KMS-11 (cell line): Measurements from ENCODE around the gene GCDH.

Source experiments
- H2AFZ ChIP-seq: fragments of 200-600 bp; sonication (generic); 2 replicates; pipeline ENCODE4 v1.6.1; 2016; ENCODE audit warnings: antibody characterized with exemption, mixed run types, low read depth
- H3K27ac ChIP-seq: fragments of 200-600 bp; sonication (generic); 2 replicates; pipeline ENCODE4 v1.6.1; 2016; ENCODE audit warnings: mild to moderate bottlenecking, mixed run types
- H3K27me3 ChIP-seq: fragments of 200-600 bp; sonication (generic); 2 replicates; pipeline ENCODE4 v1.6.1; 2017; ENCODE audit warnings: mild to moderate bottlenecking, low read depth, mixed run types, moderate library complexity; ENCODE audit not compliant: insufficient read depth
- H3K36me3 ChIP-seq: fragments of 200-600 bp; sonication (generic); 2 replicates; pipeline ENCODE4 v1.6.1; 2017; ENCODE audit warnings: mild to moderate bottlenecking, mixed run types; ENCODE audit not compliant: insufficient read depth
- H3K4me1 ChIP-seq: fragments of 200-600 bp; sonication (generic); 2 replicates; pipeline ENCODE4 v1.6.1; 2016; ENCODE audit warnings: mild to moderate bottlenecking, low read depth, mixed run types; ENCODE audit not compliant: poor library complexity, severe bottlenecking
- H3K4me2 ChIP-seq: fragments of 200-600 bp; sonication (generic); 2 replicates; pipeline ENCODE4 v1.7.0; 2016; ENCODE audit warnings: mild to moderate bottlenecking, mixed run types
- H3K4me3 ChIP-seq: fragments of 200-600 bp; sonication (generic); IDR thresholded peaks from 2 replicates; pipeline ENCODE4 v1.6.1; 2017; ENCODE audit warnings: low read depth, low read length, mixed read lengths; ENCODE audit not compliant: insufficient read depth
- H3K79me2 ChIP-seq: fragments of 200-600 bp; sonication (generic); 2 replicates; pipeline ENCODE4 v1.6.1; 2016; ENCODE audit warnings: low read depth, mixed run types; ENCODE audit not compliant: insufficient read depth
- H3K9ac ChIP-seq: fragments of 200-600 bp; sonication (generic); 2 replicates; pipeline ENCODE4 v1.6.1; 2016; ENCODE audit warnings: mild to moderate bottlenecking, mixed run types
- H4K20me1 ChIP-seq: fragments of 200-600 bp; sonication (generic); 2 replicates; pipeline ENCODE4 v1.6.1; 2016; ENCODE audit warnings: mild to moderate bottlenecking, mixed run types; ENCODE audit not compliant: insufficient read depth
- CTCF ChIP-seq: fragments of 200-600 bp; sonication (generic); conservative IDR thresholded peaks from 2 replicates; pipeline ENCODE4 v1.6.1; 2017; ENCODE audit warnings: low read depth, mild to moderate bottlenecking, antibody characterized with exemption, low read length, moderate library complexity, mixed read lengths

The GCDH gene

GRCh38 chr19:12933287-12934072 lies 42.5 kb downstream of the GCDH start, which contains the start of gene FARSA:
Gene FARSA (minus strand): TSS chr19:12933711. CDS start chr19:12933696, 15 bp downstream.
- Histone ChIP-seq H3K27ac (peak within 1 kb of the TSS; percentile 34; the same call in 1 of the 2 replicates), H3K36me3 (peaks cover 9% of the 10 kb centered on the region; the same call in 1 of the 2 replicates), H3K9ac (peak within 1 kb of the TSS; percentile 75), H3K27me3 (no peaks in the 10 kb centered on the region), H3K4me3 (no peak within 1 kb of the TSS), H3K4me2 (peak within 1 kb of the TSS; percentile 89), H2AFZ (peak within 1 kb of the TSS; percentile 85), H3K79me2 (peaks cover 27% of the 10 kb centered on the region), H3K4me1 (peaks cover 32% of the 10 kb centered on the region), H4K20me1 (no peaks in the 10 kb centered on the region)
- TF ChIP-seq CTCF: no peak

- peaks cover 43% of the 10 kb centered on the region for H3K79me2 ChIP-seq
- H4K20me1 ChIP-seq: peaks cover 7% of the 10 kb centered on the region
- TF ChIP-seq CTCF: no peak
- H3K27me3 ChIP-seq: no peaks in the 10 kb centered on the region
- peaks cover 39% of the 10 kb centered on the region for H3K4me1 ChIP-seq
- H3K4me2 ChIP-seq: no peak overlapping the region
- no peak overlapping the region for H2AFZ ChIP-seq
- H3K36me3 ChIP-seq: peaks cover 11% of the 10 kb centered on the region
- H3K9ac ChIP-seq: no peak overlapping the region
- no peak overlapping the region for H3K27ac ChIP-seq
- no peak overlapping the region for H3K4me3 ChIP-seq
Measured at GRCh38 chr19:12935071-12935470, 44.1 kb downstream of the GCDH start.

- H3K4me2 ChIP-seq: no peak overlapping the region
- H3K9ac ChIP-seq: no peak overlapping the region
- no peak overlapping the region for H3K27ac ChIP-seq
- no peak overlapping the region for H3K4me3 ChIP-seq
- H3K79me2 ChIP-seq: peaks cover 51% of the 10 kb centered on the region
- TF ChIP-seq CTCF: no peak
- peaks cover 11% of the 10 kb centered on the region for H4K20me1 ChIP-seq
- H3K36me3 ChIP-seq: peaks cover 23% of the 10 kb centered on the region
- H3K4me1 ChIP-seq: peaks cover 54% of the 10 kb centered on the region
- H2AFZ ChIP-seq: no peak overlapping the region
- H3K27me3 ChIP-seq: no peaks in the 10 kb centered on the region
Measured at GRCh38 chr19:12936582-12936981, 45.6 kb downstream of the GCDH start.

GRCh38 chr19:12937093-12937926 lies 46.4 kb downstream of the GCDH start:
- H2AFZ ChIP-seq: peak overlapping the region; percentile 58
- peaks cover 51% of the 10 kb centered on the region for H3K79me2 ChIP-seq
- peaks cover 56% of the 10 kb centered on the region for H3K4me1 ChIP-seq
- peak overlapping the region; percentile 91 for H3K4me2 ChIP-seq
- H3K9ac ChIP-seq: peak overlapping the region; percentile 97
- H4K20me1 ChIP-seq: peaks cover 11% of the 10 kb centered on the region
- H3K27me3 ChIP-seq: no peaks in the 10 kb centered on the region
- TF ChIP-seq CTCF: no peak
- H3K36me3 ChIP-seq: peaks cover 27% of the 10 kb centered on the region
- H3K4me3 ChIP-seq: no peak overlapping the region
- peak overlapping the region; percentile 83 for H3K27ac ChIP-seq
